NCI-H1048 (cell line): Measurements from ENCODE around the gene HRAS.

Source experiments
- DNase-seq: peaks from one replicate; lab custom pipeline; 2025; lab: John Stamatoyannopoulos, UW

Gene HRAS

GRCh38 chr11:492427-493226, 42.7 kb downstream of the HRAS start:
- DNase-seq = no peak

- no peak for DNase-seq
Observed at GRCh38 chr11:491358-491757, 44.0 kb downstream of the HRAS start.

GRCh38 chr11:490930-491260, 44.5 kb downstream of the HRAS start:
- no peak for DNase-seq

- DNase-seq = no peak
Observed at GRCh38 chr11:490186-490929, 45.0 kb downstream of the HRAS start.

GRCh38 chr11:489610-490185, 45.7 kb downstream of the HRAS start:
- DNase-seq = no peak

- DNase-seq = no peak
Observed at GRCh38 chr11:488992-489391, 46.4 kb downstream of the HRAS start.

- no peak for DNase-seq
Observed at GRCh38 chr11:488579-488978, 46.8 kb downstream of the HRAS start.

GRCh38 chr11:488062-488461, 47.3 kb downstream of the HRAS start:
- no peak for DNase-seq

GRCh38 chr11:487571-488021, 47.8 kb downstream of the HRAS start:
- DNase-seq = no peak

- no peak for DNase-seq
Observed at GRCh38 chr11:486189-486588, 49.2 kb downstream of the HRAS start.

GRCh38 chr11:484616-485015, 50.8 kb downstream of the HRAS start:
- DNase-seq = no peak
